Duodenal mucosa (tissue), 2 donors: ENCODE results near the gene RNF213.

Experiments used
- H3K27ac ChIP-seq: one replicate; pipeline ENCODE4 v1.7.0; 2013; ENCODE audit warnings: low read depth, low read length
- H3K27me3 ChIP-seq, 2 donors: one replicate each; pipeline ENCODE4 v1.7.0; 2013; ENCODE audit warnings: low read length in 2 of 2, control low read depth in 1 of 2; ENCODE audit not compliant: insufficient read depth in 2 of 2, control insufficient read depth in 1 of 2
- H3K36me3 ChIP-seq, 2 donors: one replicate each; pipeline ENCODE4 v1.7.0; 2013; ENCODE audit warnings: low read length in 2 of 2, control low read depth in 1 of 2; ENCODE audit not compliant: insufficient read depth in 2 of 2, control insufficient read depth in 1 of 2
- H3K4me1 ChIP-seq, 2 donors: one replicate each; pipeline ENCODE4 v1.7.0; 2013; ENCODE audit warnings: low read length in 2 of 2, control low read depth in 1 of 2; ENCODE audit not compliant: insufficient read depth in 2 of 2, control insufficient read depth in 1 of 2
- H3K4me3 ChIP-seq, 2 donors: one replicate each; pipeline ENCODE4 v1.7.0; 2013; ENCODE audit warnings: low read length in 2 of 2, low read depth in 1 of 2
- H3K9ac ChIP-seq, 2 donors: one replicate each; pipeline ENCODE4 v1.7.0; 2013; ENCODE audit warnings: low read length in 2 of 2, low read depth in 1 of 2
- H3K9me3 ChIP-seq, 2 donors: one replicate each; pipeline ENCODE4 v1.7.0; 2013; ENCODE audit warnings: low read length in 2 of 2, control low read depth in 1 of 2; ENCODE audit not compliant: control insufficient read depth in 1 of 2

The RNF213 gene

GRCh38 chr17:80346498-80347275 lies 86.0 kb downstream of the RNF213 start:
- H3K4me1 ChIP-seq = no peaks in the 10 kb centered on the region
- H3K27me3 ChIP-seq = no peaks in the 10 kb centered on the region
- no peaks in the 10 kb centered on the region for H3K9me3 ChIP-seq
- H3K36me3 ChIP-seq = peaks cover 79 to 95% of the 10 kb centered on the region in 2 donors
- H3K9ac ChIP-seq = no peak overlapping the region
- H3K27ac ChIP-seq = no peak overlapping the region
- H3K4me3 ChIP-seq = no peak overlapping the region

- Histone ChIP-seq H3K9me3 (no peaks in the 10 kb centered on the region), H3K4me1 (no peaks in the 10 kb centered on the region), H3K27me3 (no peaks in the 10 kb centered on the region), H3K9ac (no peak overlapping the region), H3K36me3 (peaks cover 83 to 98% of the 10 kb centered on the region in 2 donors), H3K27ac (no peak overlapping the region), H3K4me3 (no peak overlapping the region)
These were observed 86.9 kb downstream of the RNF213 start for GRCh38 chr17:80347536-80347935.

GRCh38 chr17:80347948-80348351 lies 87.3 kb downstream of the RNF213 start:
- Histone ChIP-seq H3K4me1 (no peaks in the 10 kb centered on the region), H3K27me3 (no peaks in the 10 kb centered on the region), H3K9me3 (no peaks in the 10 kb centered on the region), H3K4me3 (no peak overlapping the region), H3K36me3 (peaks cover 86 to 99% of the 10 kb centered on the region in 2 donors), H3K27ac (no peak overlapping the region), H3K9ac (no peak overlapping the region)

- Histone ChIP-seq H3K27me3 (no peaks in the 10 kb centered on the region), H3K9me3 (no peaks in the 10 kb centered on the region), H3K4me1 (no peaks in the 10 kb centered on the region), H3K36me3 (peaks cover 86 to 99% of the 10 kb centered on the region in 2 donors), H3K27ac (no peak overlapping the region), H3K9ac (no peak overlapping the region), H3K4me3 (no peak overlapping the region)
These were observed 88.0 kb downstream of the RNF213 start for GRCh38 chr17:80348551-80349150.

GRCh38 chr17:80349151-80349651 lies 88.5 kb downstream of the RNF213 start:
- Histone ChIP-seq H3K36me3 (peaks cover 86 to 99% of the 10 kb centered on the region in 2 donors), H3K4me1 (no peaks in the 10 kb centered on the region), H3K9me3 (no peaks in the 10 kb centered on the region), H3K4me3 (no peak overlapping the region), H3K27ac (no peak overlapping the region), H3K9ac (no peak overlapping the region), H3K27me3 (no peaks in the 10 kb centered on the region)

- no peaks in the 10 kb centered on the region for H3K27me3 ChIP-seq
- no peak overlapping the region for H3K4me3 ChIP-seq
- H3K36me3 ChIP-seq = peaks cover 86 to 99% of the 10 kb centered on the region in 2 donors
- H3K9ac ChIP-seq = no peak overlapping the region
- H3K4me1 ChIP-seq = no peaks in the 10 kb centered on the region
- H3K9me3 ChIP-seq = no peaks in the 10 kb centered on the region
- no peak overlapping the region for H3K27ac ChIP-seq
These were observed 89.1 kb downstream of the RNF213 start for GRCh38 chr17:80349751-80350150.

- no peak overlapping the region for H3K4me3 ChIP-seq
- H3K9ac ChIP-seq = no peak overlapping the region
- no peaks in the 10 kb centered on the region for H3K9me3 ChIP-seq
- no peaks in the 10 kb centered on the region for H3K27me3 ChIP-seq
- H3K4me1 ChIP-seq = no peaks in the 10 kb centered on the region
- H3K36me3 ChIP-seq = peaks cover 69 to 95% of the 10 kb centered on the region in 2 donors
- H3K27ac ChIP-seq = no peak overlapping the region
These were observed 91.7 kb downstream of the RNF213 start for GRCh38 chr17:80352216-80352895.

- Histone ChIP-seq H3K4me1 (no peaks in the 10 kb centered on the region), H3K9me3 (no peaks in the 10 kb centered on the region), H3K27ac (no peak overlapping the region), H3K9ac (no peak overlapping the region), H3K27me3 (no peaks in the 10 kb centered on the region), H3K4me3 (no peak overlapping the region), H3K36me3 (peaks cover 65 to 95% of the 10 kb centered on the region in 2 donors)
These were observed 92.5 kb downstream of the RNF213 start for GRCh38 chr17:80352991-80353665.

- Histone ChIP-seq H3K4me3 (no peak overlapping the region), H3K27me3 (no peaks in the 10 kb centered on the region)
These were observed 93.1 kb downstream of the RNF213 start for GRCh38 chr17:80353718-80354275.

More at GRCh38 chr17:80353718-80354275, 93.1 kb downstream of the RNF213 start:
- H3K4me1 ChIP-seq = no peaks in the 10 kb centered on the region
- H3K9me3 ChIP-seq = no peaks in the 10 kb centered on the region
- H3K36me3 ChIP-seq = peaks cover 62 to 94% of the 10 kb centered on the region in 2 donors
- no peak overlapping the region for H3K9ac ChIP-seq
- no peak overlapping the region for H3K27ac ChIP-seq
